GM13977 (cell line): Measurements from ENCODE around the gene LPP.
A peak's percentile ranks its signal among the peaks of the same experiment; 100 is the strongest.

Source experiments
- DNase-seq: peaks from one replicate; pipeline ENCODE4 v3.0.0; 2012; ENCODE audit warnings: low spot score
- CTCF ChIP-seq: IDR thresholded peaks from 2 replicates; pipeline ENCODE4 v1.5.1; 2012; ENCODE audit warnings: mild to moderate bottlenecking, control low read depth; ENCODE audit not compliant: insufficient read depth; ENCODE audit errors: extremely low read depth, missing control alignments
- in situ Hi-C: fragments of 300-500 bp; cut with MboI; formaldehyde crosslinking; loops from one replicate; pipeline ENCODE4 v1.12.0; 2022; ENCODE audit warnings: low sequenced_read_pairs, low pct_unique_long_range_greater_than_20kb, mixed read lengths, inconsistent platforms; ENCODE audit not compliant: unreplicated experiment

The LPP gene

DNA sequence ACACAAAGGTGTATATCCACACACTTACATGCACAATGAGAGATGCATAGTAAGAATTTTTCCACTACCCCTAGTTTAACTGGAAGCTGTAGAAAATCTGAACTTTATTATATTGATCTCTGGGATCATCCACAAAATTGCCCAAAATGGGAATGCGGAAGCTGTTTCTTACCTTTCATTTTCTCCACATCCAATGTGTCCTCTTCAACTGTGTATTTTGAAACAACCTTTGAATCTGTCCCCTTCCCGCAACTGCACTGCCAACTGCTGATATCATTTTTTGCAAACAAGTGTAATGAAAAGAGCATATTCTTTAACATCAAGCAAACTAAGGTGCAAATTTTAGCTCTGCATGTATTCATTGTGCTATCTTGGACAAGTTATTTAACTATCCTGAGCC is 590.2 kb downstream of the LPP start:
- no peak for TF ChIP-seq CTCF
- in situ Hi-C loops: loop anchor here (25.0 kb wide), 1 partner anchor 1007 kb away; the partner anchor contains the start of gene BCL6
- DNase-seq: no peak

DNA sequence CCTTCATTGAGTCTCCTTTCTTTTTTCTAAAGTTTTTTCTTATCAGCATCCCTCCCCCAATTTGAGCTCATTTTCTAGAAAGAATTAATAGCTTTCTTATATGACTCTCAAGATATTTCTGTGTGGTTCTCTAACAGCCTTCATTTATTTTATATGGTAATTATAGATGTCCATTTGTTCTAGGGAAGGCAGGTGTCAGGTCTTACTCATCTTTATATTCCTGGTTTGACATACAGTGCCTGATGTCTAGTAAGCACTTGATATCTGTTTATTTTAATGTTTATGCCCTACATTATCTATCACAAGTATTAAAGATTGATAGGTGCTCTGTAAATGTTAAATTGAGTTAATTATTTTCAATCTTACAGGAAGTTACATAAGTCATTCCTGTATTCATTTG is 591.1 kb downstream of the LPP start:
- in situ Hi-C loops: loop anchor here (25.0 kb wide), 1 partner anchor 1008 kb away; the partner anchor contains the start of gene BCL6

DNA sequence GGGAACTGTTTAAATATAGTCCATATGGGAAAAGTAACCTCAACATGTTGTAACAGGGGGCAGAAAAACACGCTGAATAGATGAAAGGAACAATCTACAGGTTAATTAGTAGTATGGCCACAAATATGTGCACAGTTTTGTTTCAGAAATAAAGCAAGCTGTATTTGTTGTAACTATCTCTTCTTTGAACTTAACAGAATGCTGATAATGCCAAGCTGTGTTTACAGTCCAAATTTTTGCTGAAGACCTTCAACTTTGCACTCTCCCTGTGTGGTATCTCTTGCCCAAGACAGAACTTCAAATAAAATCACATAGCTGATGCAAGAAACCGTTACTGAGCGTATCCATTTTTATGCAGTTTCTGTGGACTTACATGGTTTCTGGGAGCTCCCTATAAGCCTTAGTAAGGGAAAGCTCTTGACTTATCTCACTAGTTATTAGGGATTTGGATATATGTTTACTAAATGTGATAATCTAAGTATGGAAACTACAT is 592.4 kb downstream of the LPP start:
- TF ChIP-seq CTCF: no peak
- in situ Hi-C loops: loop anchor here (25.0 kb wide), 1 partner anchor 1009 kb away; the partner anchor contains the start of gene BCL6

More for the DNA sequence above, 591.1 kb downstream of the LPP start:
- no peak for TF ChIP-seq CTCF
- no peak for DNase-seq

GRCh38 chr3:188747489-188747888 is 593.5 kb downstream of the LPP start:
- in situ Hi-C loops: loop anchor here (25.0 kb wide), 1 partner anchor 1010 kb away; the partner anchor contains the start of gene BCL6
- DNase-seq: no peak
- no peak for TF ChIP-seq CTCF

More for the DNA sequence above, 592.4 kb downstream of the LPP start:
- no peak for DNase-seq

DNA sequence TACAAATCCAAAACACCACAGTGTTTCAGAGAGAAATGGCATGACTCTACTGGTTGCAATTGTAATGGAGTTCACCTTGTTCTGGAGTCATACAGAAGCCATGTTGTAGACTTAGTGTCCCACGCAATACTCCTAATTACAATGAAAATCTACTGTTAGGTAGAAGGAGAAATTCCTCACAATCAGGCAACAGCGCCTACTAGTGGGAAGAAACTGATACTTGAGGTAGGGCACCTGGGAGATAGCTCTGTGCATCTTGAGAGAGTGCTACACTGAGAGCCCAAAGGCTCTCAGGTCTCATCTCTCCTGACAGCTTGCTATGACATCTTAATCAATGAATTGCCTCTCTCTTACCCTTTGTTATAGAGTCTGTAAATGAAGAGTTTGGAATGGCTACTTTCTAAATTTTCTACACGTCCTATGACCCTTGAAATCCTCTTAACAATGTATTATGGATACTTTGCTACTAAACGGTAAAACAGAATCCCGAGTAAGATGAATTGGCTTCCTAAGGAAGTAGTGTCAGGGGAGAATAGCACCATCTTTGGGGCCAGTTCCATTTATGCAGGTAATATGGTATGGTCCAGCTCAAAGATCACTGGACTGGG is 595.2 kb downstream of the LPP start:
- in situ Hi-C loops: loop anchor here (25.0 kb wide), 1 partner anchor 1012 kb away; the partner anchor contains the start of gene BCL6
- peak; percentile 7 for DNase-seq
- TF ChIP-seq CTCF: peak; percentile 64

DNA sequence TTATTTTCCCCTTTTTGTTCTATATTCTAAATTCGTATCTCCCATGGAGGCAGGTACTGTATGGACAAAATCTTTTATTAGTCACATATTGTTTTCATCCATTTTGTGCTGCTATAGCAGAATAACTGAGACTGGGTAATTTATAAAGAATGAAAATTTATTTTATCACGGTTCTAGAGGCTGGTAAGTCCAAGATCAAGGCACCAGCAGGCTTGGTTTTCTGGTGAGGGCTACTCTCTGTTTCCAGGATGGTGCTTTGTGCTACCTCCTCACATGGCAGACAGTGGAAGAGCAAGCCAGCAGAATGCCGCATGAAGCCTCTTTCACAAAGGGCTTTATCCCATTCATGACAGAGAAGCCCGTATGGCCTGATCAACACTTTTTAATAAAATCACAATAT is 595.9 kb downstream of the LPP start:
- in situ Hi-C loops: loop anchor here (25.0 kb wide), 1 partner anchor 1013 kb away; the partner anchor contains the start of gene BCL6
- TF ChIP-seq CTCF: no peak
- DNase-seq: no peak

DNA sequence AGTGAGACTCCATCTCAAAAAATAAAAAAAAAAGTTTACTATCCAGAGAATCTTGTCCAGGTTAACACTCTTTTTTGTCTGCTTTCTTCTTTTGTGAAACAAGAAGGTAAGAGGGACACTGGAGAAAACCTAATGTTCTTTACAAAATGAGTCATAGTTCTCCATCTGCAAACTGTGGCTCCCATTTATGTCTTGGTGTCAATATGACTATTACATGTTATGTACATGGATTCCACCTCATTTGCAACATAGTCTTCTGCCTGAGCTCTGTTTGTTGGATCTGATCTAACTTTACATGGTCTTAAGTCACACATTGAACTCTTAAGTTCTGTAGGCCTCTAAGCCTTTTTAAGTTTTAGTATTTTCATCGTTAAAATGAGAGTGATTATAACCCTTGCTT is 596.7 kb downstream of the LPP start:
- DNase-seq: no peak
- in situ Hi-C loops: no loop called here
- no peak for TF ChIP-seq CTCF
